Measurements from ENCODE around the gene DIAPH3.

- TF ChIP-seq CTCF (IDR thresholded peaks at IDR 0.05; ENCODE audit: poor library complexity, severe bottlenecking) = no peak
- no peak for TF ChIP-seq MXI1 (conservative IDR thresholded peaks at IDR 0.05; ENCODE audit: poor library complexity, severe bottlenecking)
- TF ChIP-seq REST (IDR thresholded peaks at IDR 0.05; ENCODE audit: borderline replicate concordance) = no peak
Observed at GRCh38 chr13:60152904-60153303, 10.8 kb downstream of the DIAPH3 start.
